NCI-H226 (cell line): ENCODE measurements around the gene SLC6A19.

Source experiments
- DNase-seq: peaks from one replicate; pipeline ENCODE4 v3.0.0-alpha.2; 2015

Gene SLC6A19

DNA sequence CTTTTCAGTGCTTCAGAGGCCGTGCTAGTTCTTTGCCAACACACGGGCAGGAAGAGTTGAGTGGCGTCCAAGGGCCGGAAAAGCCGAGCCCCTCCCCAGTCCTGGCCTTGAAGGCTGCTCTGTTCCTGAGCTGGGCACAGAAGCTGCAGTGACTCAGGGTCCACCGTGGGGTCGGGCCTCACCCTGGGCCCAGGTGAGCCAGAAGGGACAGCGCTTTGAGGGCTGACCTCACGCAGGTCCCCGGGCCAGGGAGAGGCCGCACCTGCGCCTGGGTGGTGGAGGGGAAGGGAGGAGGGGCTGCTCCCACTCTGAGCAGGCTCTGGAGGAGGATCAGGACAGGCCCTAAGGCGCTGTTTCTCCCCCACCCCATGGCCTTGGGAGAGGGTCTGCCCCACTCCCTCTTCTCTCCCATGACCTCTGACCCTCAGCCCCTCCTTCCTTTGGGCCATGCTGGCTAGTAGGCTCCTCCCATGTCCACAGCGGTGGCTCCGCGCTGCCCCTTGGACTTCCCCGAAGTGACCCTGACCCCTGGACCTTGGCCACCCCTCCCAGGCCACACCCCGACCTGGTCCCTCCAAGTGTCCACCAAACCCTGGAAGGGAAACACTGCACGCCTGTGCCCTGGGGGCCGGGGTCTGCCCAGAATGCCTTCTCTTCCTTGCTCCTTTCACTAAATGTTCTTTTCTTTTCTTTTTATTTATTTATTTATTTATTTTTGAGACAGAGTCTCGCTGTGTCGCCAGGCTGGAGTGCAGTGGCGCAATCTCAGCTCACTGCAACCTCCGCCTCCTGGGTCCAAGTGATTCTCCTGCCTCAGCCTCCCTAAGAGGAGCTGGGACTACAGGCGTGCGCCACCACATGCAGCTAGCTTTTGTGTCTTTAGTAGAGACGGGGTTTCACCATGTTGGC lies 19.7 kb upstream of the SLC6A19 start:
- no peak for DNase-seq

- no peak for DNase-seq
Measured at GRCh38 chr5:1182360-1182632, 19.1 kb upstream of the SLC6A19 start.

DNA sequence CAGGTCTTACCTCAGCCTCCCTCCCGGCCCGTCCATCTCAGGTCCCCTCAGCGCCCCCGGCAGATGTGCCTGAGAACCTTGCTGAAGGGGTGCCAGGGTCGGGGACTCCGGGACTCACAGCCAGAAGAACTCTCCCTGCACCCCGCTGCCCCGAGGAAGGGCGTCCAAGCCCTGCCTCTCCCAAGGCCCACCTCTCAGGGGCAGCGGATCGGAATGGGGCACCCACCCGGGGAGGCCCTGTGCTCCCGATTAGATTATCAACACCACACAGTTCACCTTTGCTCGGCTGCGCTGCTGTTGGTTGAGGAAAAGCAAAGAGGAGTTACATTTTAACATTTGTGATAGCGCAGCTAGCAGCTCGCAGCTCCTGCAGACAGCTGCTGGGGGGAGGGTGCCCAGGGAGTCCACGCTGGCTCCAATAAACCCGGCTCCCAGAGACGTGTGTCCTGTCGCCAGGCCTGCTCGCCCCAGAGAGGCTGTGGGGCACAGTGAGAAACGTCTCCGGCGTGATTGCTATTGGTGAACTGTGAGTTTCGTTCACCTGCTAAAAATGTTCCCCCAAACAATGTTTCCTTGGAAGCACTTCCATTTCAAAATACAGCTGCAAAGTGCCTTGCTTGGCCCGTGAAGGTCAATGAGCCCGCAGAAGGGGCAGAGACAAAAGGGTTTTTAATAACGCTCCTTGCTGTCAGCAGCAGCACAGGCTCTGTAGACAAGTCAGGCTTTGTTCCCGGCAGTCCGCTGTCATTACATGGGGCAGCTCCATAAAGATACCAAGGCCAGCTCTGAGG lies 18.6 kb upstream of the SLC6A19 start:
- DNase-seq, result no peak

DNA sequence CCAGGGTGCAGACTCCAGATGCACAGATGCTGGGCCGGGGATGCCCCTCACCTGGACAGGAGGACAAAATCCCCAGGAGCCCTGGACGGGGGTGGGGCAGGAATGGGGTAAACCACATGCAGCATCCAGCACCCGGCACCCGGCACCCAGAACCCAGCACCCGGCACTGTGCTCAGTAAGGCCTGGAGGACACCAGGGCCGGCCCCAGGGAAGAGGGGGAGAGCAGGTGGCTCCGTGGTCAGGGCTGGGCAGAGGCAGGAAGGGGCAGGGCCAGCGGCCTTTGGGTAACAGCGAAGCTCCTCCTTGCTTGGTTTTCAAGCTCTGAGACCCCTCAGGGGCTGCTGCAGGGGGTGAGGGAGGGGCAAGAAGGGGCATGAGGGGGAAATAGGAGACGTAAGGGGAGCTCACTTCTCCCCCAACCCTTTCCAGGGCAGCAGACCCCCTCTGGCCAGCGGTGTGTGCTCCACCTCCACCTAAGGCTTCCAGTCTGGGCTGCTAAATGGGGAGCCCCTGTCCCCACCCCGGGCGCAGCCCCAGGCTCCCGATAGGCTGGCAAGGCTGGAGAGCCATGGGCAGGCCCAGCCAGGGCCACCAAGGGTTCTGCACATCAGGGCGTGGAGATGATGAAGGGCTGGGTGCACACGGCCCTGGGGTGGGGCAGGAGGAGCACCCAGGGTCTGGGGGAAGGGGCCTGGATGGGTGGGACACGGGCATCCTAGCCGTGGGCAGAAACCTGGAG lies 17.8 kb upstream of the SLC6A19 start:
- no peak for DNase-seq

- DNase-seq, result no peak
Measured at GRCh38 chr5:1184163-1184470, 17.3 kb upstream of the SLC6A19 start.

DNA sequence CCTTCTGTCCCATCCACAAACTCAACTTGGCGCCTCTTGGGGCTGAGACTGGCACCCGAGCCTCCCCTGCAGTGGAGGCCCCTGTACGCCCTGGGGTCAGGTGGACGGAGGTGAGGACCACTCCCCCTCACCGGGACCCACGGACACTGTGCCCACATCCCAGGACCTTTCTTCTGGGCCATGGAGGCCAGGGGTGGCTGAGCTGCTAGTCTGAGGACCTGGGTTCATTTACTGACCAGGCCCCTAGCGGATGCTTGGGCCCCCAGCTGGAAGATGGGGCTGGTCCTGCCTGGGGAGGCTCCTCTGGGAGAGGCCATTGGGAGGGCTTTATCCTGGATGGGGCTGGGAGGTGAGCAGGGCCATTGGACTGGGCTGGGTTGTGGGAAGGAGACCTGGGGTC lies 16.9 kb upstream of the SLC6A19 start:
- no peak for DNase-seq

DNA sequence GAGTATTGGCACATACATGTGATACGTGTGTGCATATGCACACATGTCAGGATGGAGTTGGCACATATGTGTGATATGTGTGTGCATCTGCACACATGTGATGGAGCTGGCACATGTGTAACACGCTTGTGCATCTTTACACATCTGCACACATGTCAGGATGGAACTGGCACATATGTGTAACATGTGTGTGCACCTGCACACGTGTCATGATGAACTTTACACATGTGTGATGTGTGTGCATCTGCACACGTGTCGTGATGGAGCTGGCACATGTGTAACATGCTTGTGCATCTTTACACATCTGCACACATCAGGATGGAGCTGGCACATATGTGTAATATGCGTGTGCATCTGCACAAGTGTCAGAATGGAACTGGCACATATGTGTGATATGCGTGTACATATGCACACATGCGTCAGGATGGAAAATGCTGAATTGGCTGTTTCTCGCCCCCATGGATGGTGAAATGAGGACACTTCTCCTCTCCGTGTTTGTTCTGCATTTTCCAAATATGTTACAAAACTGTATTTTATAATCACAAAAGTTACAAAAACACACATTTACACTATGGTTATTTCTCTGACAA lies 16.3 kb upstream of the SLC6A19 start:
- no peak for DNase-seq

DNA sequence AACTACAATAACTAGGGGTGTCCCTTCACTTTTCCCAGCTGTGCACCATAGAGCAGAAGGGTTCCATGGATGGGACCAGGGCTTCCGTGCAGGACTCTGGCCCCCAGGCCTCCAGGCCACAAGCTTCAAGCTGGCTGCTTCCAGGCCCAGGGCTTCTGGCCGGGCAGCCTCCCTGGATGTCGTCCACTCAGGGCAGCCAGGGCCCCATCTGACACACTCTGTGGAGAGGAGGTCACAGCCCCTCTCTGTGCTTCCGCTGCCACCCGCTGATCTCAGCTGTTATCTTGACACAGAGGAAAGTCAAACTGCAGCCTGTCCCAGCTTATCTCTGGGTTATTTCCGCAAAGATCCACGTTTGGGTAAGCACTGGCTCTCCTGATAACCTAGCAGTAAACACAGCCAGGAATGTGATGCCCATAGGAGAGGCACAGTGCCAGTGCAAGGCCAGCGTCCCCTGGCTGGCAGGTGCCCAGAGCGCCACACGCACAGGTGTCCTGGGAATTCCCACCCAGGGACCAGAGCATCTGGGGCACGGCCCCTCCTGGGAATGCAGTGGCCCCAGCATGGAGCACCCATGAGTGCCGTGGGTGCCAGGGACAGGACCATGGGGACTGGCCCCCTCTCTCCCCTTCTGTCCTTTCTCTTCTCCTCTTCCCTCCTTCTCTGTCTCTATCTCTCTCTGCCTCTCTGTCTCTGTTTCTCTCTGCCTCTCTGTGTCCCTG lies 15.6 kb upstream of the SLC6A19 start:
- DNase-seq, result no peak

GRCh38 chr5:1186351-1187233 lies 14.8 kb upstream of the SLC6A19 start:
- no peak for DNase-seq

DNA sequence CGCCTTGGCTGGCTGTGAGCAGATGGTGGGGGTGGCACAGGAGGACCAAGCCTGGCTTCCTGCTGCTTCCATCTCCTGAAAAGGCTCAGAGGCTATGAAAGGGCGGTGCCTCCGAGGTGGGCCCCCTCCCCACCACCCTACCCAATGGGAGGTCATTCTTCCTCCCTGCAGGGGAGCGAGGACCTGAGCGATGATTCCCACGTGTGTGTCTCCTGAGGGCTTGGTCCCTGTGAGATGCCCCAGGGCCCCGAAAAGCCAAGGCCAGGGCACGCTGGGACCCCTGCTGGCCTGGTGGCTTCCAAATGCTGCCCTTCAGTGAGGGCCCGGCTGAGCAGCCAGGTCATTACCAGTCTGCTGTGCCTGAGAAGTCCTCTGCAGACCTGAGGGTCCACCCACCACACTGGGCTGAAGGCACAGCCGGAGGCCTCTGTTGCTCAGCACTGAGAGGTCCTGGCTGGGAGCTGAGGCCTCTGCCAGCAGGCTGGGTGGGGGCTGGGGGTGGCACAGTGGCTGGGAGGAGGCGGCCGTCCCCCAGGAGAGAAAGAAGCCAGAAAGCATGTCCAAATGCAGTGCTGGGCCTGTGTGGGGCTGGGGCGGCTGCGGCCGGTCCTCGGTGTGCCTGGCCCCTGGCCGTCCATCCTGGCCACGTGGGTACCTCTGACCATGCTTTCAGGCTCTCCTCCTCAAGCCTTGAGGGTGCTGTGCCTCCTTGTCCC lies 14.0 kb upstream of the SLC6A19 start:
- DNase-seq, result no peak

- DNase-seq, result no peak
Measured at GRCh38 chr5:1187950-1188334, 13.5 kb upstream of the SLC6A19 start.

- DNase-seq, result no peak
Measured at GRCh38 chr5:1188464-1188863, 12.9 kb upstream of the SLC6A19 start.

DNA sequence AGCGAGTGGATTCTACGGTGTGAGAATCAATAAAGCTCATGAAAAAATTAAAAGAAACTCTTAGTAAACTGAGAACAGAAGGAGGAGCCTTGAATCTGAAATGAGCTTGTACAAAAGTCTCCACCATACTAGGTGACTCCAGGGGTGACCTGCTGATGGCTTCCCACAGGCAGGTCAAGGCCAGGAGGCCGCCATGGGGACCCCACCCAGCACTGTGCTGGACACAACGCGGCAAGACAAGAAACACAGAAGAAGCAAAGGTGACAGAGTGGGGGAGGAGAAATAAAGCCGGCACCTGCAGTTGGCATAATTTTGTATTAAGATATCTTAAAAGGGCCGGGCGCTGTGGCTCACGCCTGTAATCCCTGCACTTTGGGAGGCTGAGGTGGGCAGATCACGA lies 12.1 kb upstream of the SLC6A19 start:
- no peak for DNase-seq

- DNase-seq, result no peak
Measured at GRCh38 chr5:1190278-1190677, 11.1 kb upstream of the SLC6A19 start.

GRCh38 chr5:1190837-1191239 lies 10.6 kb upstream of the SLC6A19 start:
- DNase-seq, result no peak

GRCh38 chr5:1192971-1193590 lies 8.3 kb upstream of the SLC6A19 start:
- no peak for DNase-seq

GRCh38 chr5:1193591-1193985 lies 7.8 kb upstream of the SLC6A19 start:
- no peak for DNase-seq

GRCh38 chr5:1194378-1194777 lies 7.0 kb upstream of the SLC6A19 start:
- no peak for DNase-seq

DNA sequence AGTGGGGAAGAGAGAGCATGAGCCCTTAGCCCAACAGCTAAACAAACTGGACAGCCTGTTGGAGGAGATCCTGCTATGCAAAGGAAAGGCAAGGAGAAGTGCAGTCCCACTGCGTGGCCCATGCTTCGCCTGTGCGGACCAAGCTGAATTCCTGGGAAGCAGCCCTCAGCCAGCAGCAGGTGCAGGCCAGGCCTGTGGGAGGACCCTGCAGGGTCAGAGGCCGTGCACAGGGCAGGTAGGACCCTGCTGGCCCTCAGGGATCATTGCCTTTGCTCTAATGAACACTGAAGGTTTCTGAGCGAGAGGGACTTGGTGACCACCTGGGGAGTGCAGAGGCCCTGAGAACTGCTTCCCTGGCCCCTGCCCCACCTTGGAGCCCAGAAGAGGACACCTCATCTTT lies 6.0 kb upstream of the SLC6A19 start:
- DNase-seq, result no peak

- no peak for DNase-seq
Measured at GRCh38 chr5:1195916-1196315, 5.5 kb upstream of the SLC6A19 start.

DNA sequence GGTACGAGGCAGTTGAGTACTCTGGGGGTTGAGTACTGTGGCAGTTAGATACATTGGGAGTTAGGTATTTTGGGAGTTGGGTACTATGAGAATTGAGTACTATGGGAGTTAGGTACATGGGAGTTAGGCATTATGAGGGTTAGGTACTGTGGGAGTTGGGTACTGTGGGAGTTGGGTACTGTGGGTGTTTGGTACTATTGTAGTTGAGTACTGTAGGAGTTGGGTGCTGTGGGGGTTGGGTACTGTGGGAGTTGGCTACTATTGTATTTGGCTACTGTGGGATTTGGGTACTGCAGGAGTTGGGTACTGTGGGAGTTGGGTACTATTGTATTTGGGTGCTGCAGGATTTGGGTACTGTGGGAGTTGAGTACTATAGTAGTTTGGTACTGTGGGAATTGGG lies 4.8 kb upstream of the SLC6A19 start:
- no peak for DNase-seq
